Measurements from ENCODE around the gene MND1. TPM values are rescaled to one million over a fixed set of nuclear protein-coding genes. Genes with fewer than 3 reads are reported as not detected.
A peak's percentile ranks its signal among the peaks of the same experiment; 100 is the strongest.

The MND1 gene
- total RNA-seq, 1 donor from 2014 or later = 18.8 TPM

DNA sequence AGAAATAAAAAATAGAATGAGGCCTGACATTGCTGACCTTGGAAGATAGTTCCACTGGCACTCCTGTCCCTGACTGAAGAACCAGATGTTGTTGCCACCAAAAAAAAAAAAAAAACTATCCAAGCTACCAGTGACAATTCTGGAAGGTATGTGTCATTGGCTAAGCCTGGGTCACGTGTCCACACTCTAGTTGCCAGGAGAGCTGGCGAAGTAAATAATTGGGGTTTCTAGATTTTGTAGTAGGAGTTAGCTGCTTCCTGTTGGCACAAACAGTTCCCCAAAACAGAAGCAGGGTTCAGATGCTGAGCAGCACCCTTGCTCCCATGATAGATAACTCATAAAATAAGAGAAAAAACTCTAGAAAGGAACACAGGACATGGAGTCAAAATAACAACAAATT lies 20.5 kb downstream of the MND1 start:
- Mint-ChIP-seq H3K27ac (peak overlapping the region; percentile 46), H3K9me3 (peaks cover 11% of the 10 kb centered on the region), H3K4me1 (peaks cover 11% of the 10 kb centered on the region), H3K36me3 (ENCODE audit: low read depth) (peaks cover 57% of the 10 kb centered on the region), H3K4me3 (no peak overlapping the region), H3K27me3 (no peaks in the 10 kb centered on the region)
- intact Hi-C loops (cut with micrococcal nuclease) = no loop called here
- DNase-seq = no peak

DNA sequence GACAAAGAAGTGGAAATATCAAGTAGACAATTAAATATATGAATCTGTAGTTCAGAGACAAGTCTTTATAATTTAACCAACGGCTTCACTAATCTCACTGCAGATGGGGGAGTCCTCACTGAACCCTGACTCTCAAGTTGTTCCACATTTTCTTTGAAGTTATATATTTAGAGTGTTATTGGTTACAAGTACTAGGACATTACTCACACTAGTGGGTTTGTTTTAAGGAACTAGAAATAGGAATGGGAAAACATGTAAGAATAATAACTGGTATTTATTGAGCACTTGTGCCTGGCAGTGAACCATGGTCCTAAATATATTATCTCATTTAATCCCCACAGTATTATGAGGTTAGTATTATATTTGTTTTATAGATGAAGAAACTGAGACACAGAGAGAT lies 22.0 kb downstream of the MND1 start:
- Mint-ChIP-seq H3K4me1 (peaks cover 11% of the 10 kb centered on the region), H3K27ac (no peak overlapping the region), H3K4me3 (no peak overlapping the region), H3K27me3 (no peaks in the 10 kb centered on the region), H3K36me3 (ENCODE audit: low read depth) (peaks cover 67% of the 10 kb centered on the region), H3K9me3 (peaks cover 14% of the 10 kb centered on the region)
- intact Hi-C loops (cut with micrococcal nuclease) = no loop called here
- DNase-seq = no peak

DNA sequence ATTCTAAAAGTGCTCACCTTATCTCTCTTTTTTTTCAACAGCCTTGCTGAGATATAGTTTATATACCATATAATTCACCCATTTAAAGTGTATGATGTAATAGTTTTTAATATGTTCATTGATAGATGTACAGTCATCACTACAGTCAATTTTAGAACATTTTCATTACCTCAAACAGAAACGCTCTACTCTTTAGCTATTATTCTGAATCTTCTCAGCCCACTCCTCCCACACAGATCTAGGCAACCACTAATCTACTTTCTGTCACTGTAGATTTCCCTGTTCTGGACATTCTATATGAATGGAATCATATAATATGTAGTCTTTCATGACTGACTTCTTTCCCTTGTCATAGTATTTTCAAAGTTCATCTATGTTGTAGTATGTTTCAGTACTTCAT lies 22.6 kb downstream of the MND1 start:
- no peak for DNase-seq
- Mint-ChIP-seq H3K4me1 (peaks cover 11% of the 10 kb centered on the region), H3K36me3 (ENCODE audit: low read depth) (peaks cover 71% of the 10 kb centered on the region), H3K27ac (no peak overlapping the region), H3K27me3 (no peaks in the 10 kb centered on the region), H3K4me3 (no peak overlapping the region), H3K9me3 (peaks cover 14% of the 10 kb centered on the region)
- intact Hi-C loops (cut with micrococcal nuclease) = loop anchor here (1.0 kb wide), 1 partner anchor 10 kb away; no protein-coding TSS in a partner anchor

DNA sequence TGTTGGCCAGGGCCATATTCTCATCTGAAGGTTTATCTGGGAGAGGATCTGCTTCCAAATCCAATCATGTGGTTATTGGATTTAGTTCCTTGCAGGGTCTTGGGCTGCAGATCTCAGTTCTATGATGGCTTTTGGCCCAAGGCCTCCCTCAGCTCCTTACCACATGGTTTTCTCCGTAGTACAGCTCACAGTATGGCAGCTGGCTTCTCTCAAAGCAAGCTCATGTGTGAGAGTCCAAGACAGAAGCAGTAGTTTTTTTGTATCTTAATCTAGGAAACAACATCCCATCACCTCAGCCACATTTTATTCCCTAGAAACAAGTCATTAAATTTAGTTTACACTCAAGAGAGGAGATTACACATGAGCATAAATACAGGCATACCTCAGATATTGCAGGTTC lies 24.5 kb downstream of the MND1 start:
- Mint-ChIP-seq H3K27ac (no peak overlapping the region), H3K27me3 (no peaks in the 10 kb centered on the region), H3K4me1 (peaks cover 11% of the 10 kb centered on the region), H3K9me3 (peaks cover 20% of the 10 kb centered on the region), H3K36me3 (ENCODE audit: low read depth) (peaks cover 67% of the 10 kb centered on the region), H3K4me3 (no peak overlapping the region)
- DNase-seq = no peak
- intact Hi-C loops (cut with micrococcal nuclease) = no loop called here

DNA sequence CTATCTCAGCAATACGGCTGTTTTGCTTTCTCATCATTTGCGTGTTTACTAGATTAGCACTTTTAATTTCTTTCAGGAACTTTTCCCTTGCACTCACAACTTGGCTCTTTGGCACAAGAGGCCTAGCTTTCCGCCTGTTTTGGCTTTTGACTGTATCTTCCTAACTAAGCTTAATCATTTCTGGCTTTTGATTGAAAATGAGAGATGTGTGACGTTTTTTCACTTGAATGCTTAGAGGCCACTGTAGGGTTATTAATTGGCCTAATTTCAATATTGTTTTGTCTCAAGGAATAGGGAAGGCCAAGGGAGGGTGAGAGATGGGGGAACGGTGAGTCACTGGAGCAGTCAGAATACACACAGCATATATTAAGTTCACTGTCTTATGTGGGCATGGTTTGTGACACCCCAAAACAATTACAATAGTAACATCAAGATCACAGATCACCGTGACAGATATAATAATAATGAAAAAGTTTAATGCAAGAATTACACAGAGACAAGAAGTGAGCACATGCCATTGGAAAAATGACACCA lies 27.3 kb downstream of the MND1 start:
- H3K27ac Mint-ChIP-seq = no peak overlapping the region
- H3K4me3 Mint-ChIP-seq = no peak overlapping the region
- no peak for DNase-seq
- H3K27me3 Mint-ChIP-seq = no peaks in the 10 kb centered on the region
- peaks cover 16% of the 10 kb centered on the region for H3K9me3 Mint-ChIP-seq
- intact Hi-C loops (cut with micrococcal nuclease) = no loop called here
- peaks cover 9% of the 10 kb centered on the region for H3K4me1 Mint-ChIP-seq
- H3K36me3 Mint-ChIP-seq (ENCODE audit: low read depth) = peaks cover 52% of the 10 kb centered on the region

DNA sequence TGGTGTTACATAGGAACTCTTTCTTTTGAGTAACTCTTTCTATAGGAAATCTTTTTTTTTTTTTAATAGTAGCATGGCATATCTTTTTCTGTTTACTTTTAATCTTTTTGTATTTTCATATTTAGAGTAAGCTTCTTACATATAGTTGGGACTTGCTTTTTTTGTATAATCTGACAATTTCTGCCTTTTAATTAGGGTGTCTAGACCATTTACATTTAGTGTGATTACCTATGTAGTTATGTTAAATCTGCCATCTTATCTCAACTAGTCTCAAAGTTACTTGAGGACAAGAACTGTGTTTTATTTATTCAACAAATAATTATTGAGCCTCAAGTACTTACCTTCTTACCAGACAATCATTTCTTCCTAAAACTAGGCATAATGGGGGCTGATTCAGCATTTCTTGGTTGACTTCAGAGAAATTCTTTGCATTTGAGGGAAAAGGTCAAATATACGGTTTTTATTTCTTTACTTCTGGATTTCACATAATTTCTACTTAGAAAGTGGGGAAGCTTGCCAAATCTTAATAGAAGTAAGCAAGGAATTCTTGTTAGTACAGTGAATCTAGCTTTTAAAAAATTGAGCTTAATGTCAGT lies 28.6 kb downstream of the MND1 start:
- H3K9me3 Mint-ChIP-seq = peaks cover 11% of the 10 kb centered on the region
- peaks cover 39% of the 10 kb centered on the region for H3K36me3 Mint-ChIP-seq (ENCODE audit: low read depth)
- H3K4me1 Mint-ChIP-seq = peaks cover 2% of the 10 kb centered on the region
- no peak for DNase-seq
- no peak overlapping the region for H3K27ac Mint-ChIP-seq
- H3K27me3 Mint-ChIP-seq = no peaks in the 10 kb centered on the region
- intact Hi-C loops (cut with micrococcal nuclease) = no loop called here
- no peak overlapping the region for H3K4me3 Mint-ChIP-seq

DNA sequence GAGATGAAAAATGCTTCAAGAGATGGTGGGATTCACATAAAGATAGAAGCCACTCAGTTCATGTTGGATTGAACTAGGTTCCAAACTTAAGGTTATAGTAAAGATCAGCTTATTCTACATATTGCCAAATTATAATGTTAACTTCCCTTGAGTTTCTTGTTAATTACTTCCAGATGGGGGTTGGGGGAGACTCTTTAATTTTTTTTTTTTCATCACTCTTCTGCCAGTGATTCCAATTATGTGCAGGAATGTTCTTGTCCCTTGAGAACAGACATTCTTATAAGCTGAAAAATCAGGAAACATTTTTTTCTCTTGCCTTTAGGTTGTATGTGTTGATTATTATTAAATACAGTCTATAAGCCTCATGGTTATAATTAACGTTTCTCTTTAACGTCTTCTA lies 30.0 kb downstream of the MND1 start:
- H3K36me3 Mint-ChIP-seq (ENCODE audit: low read depth) = peaks cover 33% of the 10 kb centered on the region

DNA sequence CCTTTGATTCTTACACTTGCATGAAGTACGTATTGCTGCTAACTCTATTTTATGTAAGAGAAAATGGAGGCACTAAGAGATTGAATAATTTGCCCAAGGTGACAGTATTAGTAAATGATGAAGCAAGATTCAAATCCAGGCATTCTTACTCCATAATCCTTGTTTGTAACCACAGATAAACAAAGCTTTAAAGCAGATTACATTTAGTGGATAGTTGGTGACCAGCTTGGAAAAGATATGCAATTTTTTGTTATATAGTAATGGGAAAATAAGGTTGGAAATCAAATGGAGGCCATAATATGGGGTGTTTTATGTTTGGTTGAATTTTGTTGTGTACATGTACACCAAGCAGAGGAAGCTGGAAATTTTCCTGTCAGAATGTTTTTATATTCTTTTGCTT lies 30.8 kb downstream of the MND1 start:
- DNase-seq = no peak
- Mint-ChIP-seq H3K36me3 (ENCODE audit: low read depth) (peaks cover 27% of the 10 kb centered on the region), H3K4me3 (no peak overlapping the region), H3K27me3 (no peaks in the 10 kb centered on the region), H3K4me1 (peaks cover 4% of the 10 kb centered on the region), H3K27ac (no peak overlapping the region), H3K9me3 (peaks cover 8% of the 10 kb centered on the region)
- intact Hi-C loops (cut with micrococcal nuclease) = no loop called here

More for the DNA sequence above, 30.0 kb downstream of the MND1 start:
- Mint-ChIP-seq H3K27ac (no peak overlapping the region), H3K4me1 (peaks cover 4% of the 10 kb centered on the region), H3K27me3 (no peaks in the 10 kb centered on the region), H3K4me3 (no peak overlapping the region), H3K9me3 (peaks cover 8% of the 10 kb centered on the region)
- DNase-seq = no peak
- intact Hi-C loops (cut with micrococcal nuclease) = no loop called here

DNA sequence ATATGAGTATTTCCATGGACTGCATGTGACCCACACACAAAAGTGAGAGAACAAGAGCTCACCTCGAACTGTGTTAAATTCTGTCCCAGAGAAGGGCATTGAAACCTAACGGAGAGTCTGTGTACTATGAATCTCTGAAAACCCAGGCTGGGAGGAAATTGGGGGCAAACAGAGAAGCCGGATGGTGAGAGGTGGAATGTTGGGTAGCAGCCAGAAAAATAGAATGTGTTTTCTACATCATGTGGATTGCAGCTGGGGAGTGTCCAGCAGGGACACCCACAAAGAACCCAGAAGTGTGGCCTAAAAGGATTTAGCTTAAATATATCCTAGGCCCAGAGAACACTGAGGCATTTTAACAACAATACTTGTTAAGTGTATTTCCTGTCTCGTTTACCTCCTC lies 38.6 kb downstream of the MND1 start:
- H3K27me3 Mint-ChIP-seq = no peaks in the 10 kb centered on the region
- H3K4me1 Mint-ChIP-seq = peaks cover 2% of the 10 kb centered on the region
- no peak overlapping the region for H3K4me3 Mint-ChIP-seq
- no peak for DNase-seq
- no peak overlapping the region for H3K27ac Mint-ChIP-seq
- peaks cover 10% of the 10 kb centered on the region for H3K36me3 Mint-ChIP-seq (ENCODE audit: low read depth)
- intact Hi-C loops (cut with micrococcal nuclease) = no loop called here
- H3K9me3 Mint-ChIP-seq = no peaks in the 10 kb centered on the region

DNA sequence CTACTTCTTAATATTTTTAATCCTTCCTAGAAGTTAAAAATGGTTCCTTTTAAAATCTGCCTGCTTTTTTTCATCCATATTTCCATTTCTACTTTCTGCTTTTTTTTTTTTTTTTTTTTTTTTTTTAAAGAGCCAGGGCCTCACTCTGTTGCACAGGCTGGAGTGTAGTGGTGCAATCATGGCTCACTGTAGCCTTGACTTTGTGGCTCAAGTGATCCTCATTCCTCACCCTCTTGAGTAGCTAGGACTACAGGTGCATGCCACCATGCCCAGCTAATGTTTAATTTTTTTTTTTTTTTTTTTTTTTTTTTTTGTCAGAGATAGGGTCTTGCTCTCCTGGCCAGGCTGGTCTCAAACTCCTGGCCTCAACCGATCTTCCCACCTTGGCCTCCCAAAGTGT lies 39.7 kb downstream of the MND1 start:
- Mint-ChIP-seq H3K4me1 (peaks cover 2% of the 10 kb centered on the region), H3K27me3 (no peaks in the 10 kb centered on the region), H3K9me3 (no peaks in the 10 kb centered on the region), H3K36me3 (ENCODE audit: low read depth) (peaks cover 11% of the 10 kb centered on the region), H3K27ac (no peak overlapping the region), H3K4me3 (no peak overlapping the region)
- intact Hi-C loops (cut with micrococcal nuclease) = no loop called here
- DNase-seq = no peak

DNA sequence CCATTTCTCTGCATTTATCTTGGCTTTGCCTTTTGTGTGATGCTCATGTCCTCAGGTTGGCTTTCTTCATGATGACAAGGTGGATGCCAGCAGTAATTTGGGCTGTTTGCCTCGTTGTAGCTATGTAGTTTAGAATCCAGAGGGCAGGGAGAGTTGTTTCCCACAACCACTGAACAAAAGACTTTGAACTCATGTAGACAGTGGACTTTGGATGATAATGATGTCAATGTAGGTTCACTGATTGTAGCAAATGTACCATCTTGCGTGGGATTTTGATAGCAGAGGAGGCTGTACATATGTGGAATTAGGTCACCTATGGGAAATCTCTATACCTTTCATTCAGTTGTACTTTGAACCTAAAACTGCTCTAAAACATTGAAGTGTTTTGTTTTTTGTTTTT lies 41.3 kb downstream of the MND1 start:
- H3K4me3 Mint-ChIP-seq = no peak overlapping the region
- H3K27ac Mint-ChIP-seq = no peak overlapping the region
- peaks cover 2% of the 10 kb centered on the region for H3K4me1 Mint-ChIP-seq
- intact Hi-C loops (cut with micrococcal nuclease) = no loop called here
- no peak for DNase-seq
- H3K9me3 Mint-ChIP-seq = no peaks in the 10 kb centered on the region
- H3K27me3 Mint-ChIP-seq = no peaks in the 10 kb centered on the region
- peaks cover 11% of the 10 kb centered on the region for H3K36me3 Mint-ChIP-seq (ENCODE audit: low read depth)

DNA sequence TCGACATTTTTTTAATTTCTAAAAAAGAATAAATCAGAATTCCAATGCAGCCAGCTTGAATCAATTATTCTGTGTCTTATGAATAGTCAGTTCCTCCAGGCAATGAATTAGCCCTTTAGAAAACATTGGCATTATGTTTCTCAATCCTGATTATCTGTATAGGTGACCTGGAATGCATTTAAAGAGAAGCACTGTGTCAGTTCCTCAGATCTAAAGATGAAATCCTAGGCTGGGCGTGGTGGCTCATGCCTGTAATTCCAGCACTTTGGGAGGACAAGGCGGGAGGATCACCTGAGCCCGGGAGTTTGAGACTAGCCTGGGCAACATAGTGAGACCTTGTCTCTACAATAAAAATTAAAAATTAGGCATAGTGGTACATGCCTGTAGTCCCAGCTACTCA lies 43.5 kb downstream of the MND1 start:
- H3K36me3 Mint-ChIP-seq (ENCODE audit: low read depth) = peaks cover 14% of the 10 kb centered on the region
- peaks cover 2% of the 10 kb centered on the region for H3K4me1 Mint-ChIP-seq
- intact Hi-C loops (cut with micrococcal nuclease) = no loop called here
- no peaks in the 10 kb centered on the region for H3K9me3 Mint-ChIP-seq
- DNase-seq = no peak
- no peaks in the 10 kb centered on the region for H3K27me3 Mint-ChIP-seq
- no peak overlapping the region for H3K4me3 Mint-ChIP-seq
- no peak overlapping the region for H3K27ac Mint-ChIP-seq

DNA sequence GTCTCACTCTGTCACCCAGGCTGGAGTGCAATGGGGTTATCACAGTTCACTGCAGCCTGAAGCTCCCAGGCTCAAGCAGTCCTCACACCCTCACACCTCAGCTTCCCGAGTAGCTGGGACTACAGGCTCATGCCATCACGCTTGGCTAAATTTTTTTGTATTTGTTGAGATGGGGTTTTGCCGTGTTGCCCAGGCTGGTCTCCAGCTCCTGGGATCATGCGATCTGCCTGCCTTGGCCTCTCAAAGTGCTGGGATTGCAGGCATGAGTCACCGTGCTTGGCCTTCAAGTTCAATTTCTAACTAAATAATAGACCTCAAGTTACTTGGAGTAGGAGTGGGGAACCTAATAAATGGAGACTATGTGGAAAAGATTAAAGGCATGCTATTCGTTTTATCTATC lies 48.9 kb downstream of the MND1 start:
- intact Hi-C loops (cut with micrococcal nuclease) = loop anchor here (5.0 kb wide), 1 partner anchor 34 kb away; no protein-coding TSS in a partner anchor
- Mint-ChIP-seq H3K4me1 (peaks cover 4% of the 10 kb centered on the region), H3K27ac (no peak overlapping the region), H3K9me3 (no peaks in the 10 kb centered on the region), H3K4me3 (no peak overlapping the region), H3K27me3 (no peaks in the 10 kb centered on the region), H3K36me3 (ENCODE audit: low read depth) (peaks cover 11% of the 10 kb centered on the region)
- DNase-seq = no peak

DNA sequence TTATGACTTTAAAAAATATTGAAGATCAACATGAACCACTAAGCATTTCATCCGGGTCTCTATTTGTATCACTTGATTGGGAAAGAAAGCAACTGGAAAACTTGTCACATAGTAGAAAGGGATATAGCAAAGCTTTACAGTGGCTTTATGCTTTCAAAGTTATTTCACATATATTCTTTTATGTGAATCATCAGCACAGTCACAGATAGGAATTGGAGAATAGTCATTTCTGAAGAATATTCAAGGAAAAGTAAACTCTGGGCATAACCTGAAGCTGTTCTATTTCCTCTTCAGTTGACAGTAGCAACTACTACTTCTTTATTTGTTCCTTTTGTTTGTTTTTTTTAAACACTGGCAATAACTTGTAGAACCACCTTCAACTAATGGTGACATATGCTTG lies 50.5 kb downstream of the MND1 start:
- Mint-ChIP-seq H3K36me3 (ENCODE audit: low read depth) (peaks cover 10% of the 10 kb centered on the region), H3K9me3 (no peaks in the 10 kb centered on the region), H3K27me3 (no peaks in the 10 kb centered on the region), H3K27ac (no peak overlapping the region), H3K4me3 (no peak overlapping the region), H3K4me1 (peaks cover 3% of the 10 kb centered on the region)
- intact Hi-C loops (cut with micrococcal nuclease) = loop anchor here (5.0 kb wide), 1 partner anchor 32 kb away; no protein-coding TSS in a partner anchor
- no peak for DNase-seq

DNA sequence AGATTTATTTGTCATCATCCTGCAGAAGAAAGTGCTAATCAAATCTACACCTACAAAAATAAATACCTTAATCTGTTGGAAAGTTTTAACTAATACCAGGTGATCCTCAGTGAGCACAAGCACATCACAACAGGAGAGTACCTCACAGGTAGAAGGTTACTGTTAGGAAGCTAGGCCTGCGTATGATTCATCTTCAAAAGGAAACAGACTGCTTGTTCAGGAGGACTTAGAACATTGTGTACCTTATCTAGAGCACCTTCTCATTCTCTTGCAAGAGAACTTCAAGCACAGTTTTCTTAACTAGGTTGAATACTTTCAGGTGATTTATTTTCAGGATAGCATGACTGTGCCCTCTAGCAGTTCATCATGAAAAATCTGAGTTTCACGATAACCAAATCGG lies 54.2 kb downstream of the MND1 start:
- Mint-ChIP-seq H3K4me3 (no peak overlapping the region), H3K27ac (no peak overlapping the region), H3K4me1 (peaks cover 3% of the 10 kb centered on the region), H3K27me3 (no peaks in the 10 kb centered on the region), H3K9me3 (no peaks in the 10 kb centered on the region), H3K36me3 (ENCODE audit: low read depth) (peaks cover 12% of the 10 kb centered on the region)
- intact Hi-C loops (cut with micrococcal nuclease) = no loop called here
- no peak for DNase-seq
